Transverse colon (tissue), 4 donors: ENCODE results near the gene STK39. TPM values are rescaled to one million over a fixed set of nuclear protein-coding genes. Genes with fewer than 3 reads are reported as not detected.

Source experiments
- DNase-seq: peaks from one replicate; pipeline ENCODE4 v3.0.0-alpha.2; 2019
- H3K27ac ChIP-seq, 4 donors: fragments of 200-600 bp; sonication (generic); 2 replicates each; pipeline ENCODE4 v1.5.1; 2016 to 2018; ENCODE audit warnings: inconsistent platforms in 4 of 4
- H3K27me3 ChIP-seq: fragments of 200-600 bp; sonication (generic); 2 replicates; pipeline ENCODE4 v1.5.1; 2017; ENCODE audit warnings: inconsistent platforms
- H3K36me3 ChIP-seq, 4 donors: fragments of 200-600 bp; sonication (generic); 2 replicates each; pipeline ENCODE4 v1.5.1; 2017 to 2019; ENCODE audit warnings: inconsistent platforms in 4 of 4
- H3K4me1 ChIP-seq, 4 donors: fragments of 200-600 bp; sonication (generic); 2 replicates each; pipeline ENCODE4 v1.5.1; 2017 to 2020; ENCODE audit warnings: inconsistent platforms in 4 of 4
- H3K4me3 ChIP-seq, 4 donors: fragments of 200-600 bp; sonication (generic); 1 replicate in 1 of 4; 2 replicates in 3 of 4; pipeline versions ENCODE4 v1.5.1 to v1.6.1; 2017 to 2019; ENCODE audit warnings: inconsistent platforms in 4 of 4
- H3K9me3 ChIP-seq, 2 donors: fragments of 200-600 bp; sonication (generic); 2 replicates each; pipeline ENCODE4 v1.5.1; 2017 to 2019; ENCODE audit warnings: inconsistent platforms in 2 of 2
- EP300 ChIP-seq: sonication (generic); formaldehyde crosslinking; IDR thresholded peaks from one replicate; pipeline ENCODE4 v1.6.1; 2017; ENCODE audit warnings: antibody characterized with exemption, low read depth
- POLR2A ChIP-seq: fragments of 450-650 bp; IDR thresholded peaks from one replicate; pipeline ENCODE4 v1.6.1; 2016; ENCODE audit warnings: antibody characterized with exemption, mild to moderate bottlenecking, moderate library complexity
- POLR2AphosphoS5 ChIP-seq, 3 donors: sonication (generic); formaldehyde crosslinking; IDR thresholded peaks; one replicate each; pipeline ENCODE4 v1.6.1; 2016; ENCODE audit warnings: antibody characterized with exemption in 3 of 3
- WGBS, 2 donors: methylation state at CpG; one replicate each; pipeline ENCODE4 v1.1.5; 2018; ENCODE audit warnings: low coverage in 1 of 2; 5-methylcytosine and 5-hydroxymethylcytosine counted together
- in situ Hi-C, 4 donors: fragments of 200-750 bp; cut with MboI; loops; one replicate each; pipeline versions ENCODE4 v1.15.0 to v1.15.1; 2017; ENCODE audit warnings: low sequenced_read_pairs in 3 of 4, low pct_ligation_motif_present in 1 of 4, low pct_unique_long_range_greater_than_20kb in 1 of 4
- intact Hi-C: fragments of 100-400 bp; cut with DNase I; formaldehyde crosslinking; loops from one replicate; pipeline ENCODE4 v1.15.1; 2023; ENCODE audit warnings: low total_unique reads
- total RNA-seq, 4 donors: library from RNA; depleted of rRNA; stranded (reverse); fragments of >200 nt; gene quantifications; one replicate each; pipeline ENCODE4 v1.1.0, GENCODE V29; 2016
- TF ChIP-seq, protein P1 (sequence below), 5 experiments: fragments of 200-600 bp in 3 of 5; fragments of 450-650 bp in 2 of 5; sonication (generic) in 3 of 5; IDR thresholded peaks; 1 replicate in 2 of 5; 2 replicates in 3 of 5; pipeline ENCODE4 v1.5.1; 2016 to 2017; ENCODE audit warnings: antibody characterized with exemption in 5 of 5, inconsistent platforms in 3 of 5, mild to moderate bottlenecking in 2 of 5, moderate library complexity in 1 of 5

The STK39 gene
- total RNA-seq, 4 donors from 2014 or later: 30.6 to 46.1 (median 36.7) TPM

DNA sequence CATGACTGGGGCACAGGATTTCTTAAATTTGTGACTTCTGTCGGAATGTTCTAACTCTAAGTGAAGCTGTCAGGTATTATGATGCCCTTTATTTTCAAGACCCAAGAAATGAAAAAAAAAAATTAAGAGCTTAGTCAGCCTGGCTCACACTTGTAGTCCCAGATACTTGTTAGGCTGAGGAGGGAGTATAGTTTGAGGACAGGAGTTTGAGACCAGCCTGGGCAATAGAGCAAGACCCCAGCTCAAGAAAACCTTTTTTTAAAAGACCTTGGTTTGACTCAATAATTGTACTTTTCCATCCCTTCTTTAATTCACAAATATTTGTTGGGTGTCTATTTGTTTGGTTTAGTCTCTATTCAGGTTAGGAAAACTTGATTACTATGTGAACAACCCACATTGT, 310.0 kb downstream of the STK39 start:
- H3K27ac ChIP-seq: no peak overlapping the region
- H3K4me3 ChIP-seq: no peak overlapping the region
- no peak for DNase-seq
- TF ChIP-seq POLR2A: no peak
- TF ChIP-seq, protein P1, sequence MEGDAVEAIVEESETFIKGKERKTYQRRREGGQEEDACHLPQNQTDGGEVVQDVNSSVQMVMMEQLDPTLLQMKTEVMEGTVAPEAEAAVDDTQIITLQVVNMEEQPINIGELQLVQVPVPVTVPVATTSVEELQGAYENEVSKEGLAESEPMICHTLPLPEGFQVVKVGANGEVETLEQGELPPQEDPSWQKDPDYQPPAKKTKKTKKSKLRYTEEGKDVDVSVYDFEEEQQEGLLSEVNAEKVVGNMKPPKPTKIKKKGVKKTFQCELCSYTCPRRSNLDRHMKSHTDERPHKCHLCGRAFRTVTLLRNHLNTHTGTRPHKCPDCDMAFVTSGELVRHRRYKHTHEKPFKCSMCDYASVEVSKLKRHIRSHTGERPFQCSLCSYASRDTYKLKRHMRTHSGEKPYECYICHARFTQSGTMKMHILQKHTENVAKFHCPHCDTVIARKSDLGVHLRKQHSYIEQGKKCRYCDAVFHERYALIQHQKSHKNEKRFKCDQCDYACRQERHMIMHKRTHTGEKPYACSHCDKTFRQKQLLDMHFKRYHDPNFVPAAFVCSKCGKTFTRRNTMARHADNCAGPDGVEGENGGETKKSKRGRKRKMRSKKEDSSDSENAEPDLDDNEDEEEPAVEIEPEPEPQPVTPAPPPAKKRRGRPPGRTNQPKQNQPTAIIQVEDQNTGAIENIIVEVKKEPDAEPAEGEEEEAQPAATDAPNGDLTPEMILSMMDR (IDR thresholded peaks at IDR 0.05): no peak
- no peak for TF ChIP-seq POLR2AphosphoS5 (IDR thresholded peaks at IDR 0.05)
- no peak for TF ChIP-seq EP300
- in situ Hi-C loops (no loop called here), intact Hi-C loops (no loop called here)
- 96 to 100% methylated on average over 1 of the region's 1 CpG for WGBS, 2 donors
- H3K27me3 ChIP-seq: no peaks in the 10 kb centered on the region
- no peaks in the 10 kb centered on the region for H3K36me3 ChIP-seq
- H3K9me3 ChIP-seq: no peaks in the 10 kb centered on the region
- H3K4me1 ChIP-seq: no peaks in the 10 kb centered on the region

DNA sequence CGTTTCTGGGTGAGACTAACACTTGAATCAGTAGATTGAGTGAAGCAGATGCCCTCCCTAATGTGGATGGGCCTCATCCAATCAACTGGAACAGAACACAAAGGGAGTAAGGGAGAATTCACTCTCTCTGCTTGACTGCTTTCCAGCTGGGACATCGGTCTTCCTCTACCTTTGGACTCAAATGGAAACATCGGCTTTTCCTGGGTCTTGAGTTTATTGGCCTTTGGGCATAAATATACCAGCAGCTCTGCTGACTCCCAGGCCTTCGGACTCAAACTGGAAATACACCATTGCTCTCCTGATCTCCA, 311.6 kb downstream of the STK39 start:
- in situ Hi-C loops (no loop called here), intact Hi-C loops (no loop called here)
- no peaks in the 10 kb centered on the region for H3K9me3 ChIP-seq
- H3K27me3 ChIP-seq: no peaks in the 10 kb centered on the region
- 79 to 83% methylated on average over 4 of the region's 4 CpGs for WGBS, 2 donors
- DNase-seq: no peak
- no peak overlapping the region for H3K27ac ChIP-seq
- no peaks in the 10 kb centered on the region for H3K4me1 ChIP-seq
- H3K4me3 ChIP-seq: no peak overlapping the region
- TF ChIP-seq EP300 (no peak), POLR2A (no peak), POLR2AphosphoS5 (IDR thresholded peaks at IDR 0.05) (no peak)
- TF ChIP-seq, protein P1 (IDR thresholded peaks at IDR 0.05): no peak
- H3K36me3 ChIP-seq: no peaks in the 10 kb centered on the region

DNA sequence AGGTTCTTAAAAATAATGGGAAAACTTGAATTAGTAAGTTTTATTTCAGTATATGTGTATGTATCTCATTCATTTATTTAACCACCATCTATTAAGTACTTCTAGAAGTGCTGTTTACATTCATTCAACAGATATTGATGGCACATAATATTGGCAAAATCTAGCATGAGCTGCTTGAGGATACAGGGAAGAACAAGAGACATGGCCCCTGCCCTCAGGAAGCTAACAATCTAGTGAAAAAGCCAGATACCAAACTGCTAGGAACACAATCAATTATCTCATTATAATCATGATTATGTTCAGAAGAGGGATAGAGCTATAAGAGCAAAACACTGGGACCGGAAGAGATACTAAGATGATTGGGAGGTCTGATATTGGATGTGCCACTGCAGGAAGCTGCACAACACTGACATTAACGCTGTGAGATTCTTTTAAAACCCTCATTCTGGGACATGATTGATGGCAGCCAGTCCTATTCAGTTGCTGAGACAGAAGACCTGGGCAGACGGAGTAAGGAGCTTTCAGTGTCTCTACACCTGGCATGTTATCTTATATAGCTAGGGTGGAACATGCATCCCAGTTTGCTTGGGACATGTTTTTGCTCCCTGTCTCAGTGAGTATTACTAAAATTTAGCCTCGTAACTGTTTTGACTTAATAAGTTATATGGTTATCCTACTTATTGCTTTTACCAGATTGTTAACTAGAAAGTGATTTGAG, 314.1 kb downstream of the STK39 start:
- no peak overlapping the region for H3K27ac ChIP-seq
- intact Hi-C loops (no loop called here), in situ Hi-C loops (no loop called here)
- H3K4me3 ChIP-seq: no peak overlapping the region
- H3K9me3 ChIP-seq: no peaks in the 10 kb centered on the region
- no peaks in the 10 kb centered on the region for H3K27me3 ChIP-seq
- no peak for DNase-seq
- 84 to 91% methylated on average over 3 to 4 of the region's 4 CpGs for WGBS, 2 donors
- H3K36me3 ChIP-seq: no peaks in the 10 kb centered on the region
- no peaks in the 10 kb centered on the region for H3K4me1 ChIP-seq
- TF ChIP-seq POLR2A (no peak), POLR2AphosphoS5 (IDR thresholded peaks at IDR 0.05) (no peak), EP300 (no peak)
- TF ChIP-seq, protein P1 (IDR thresholded peaks at IDR 0.05): no peak

DNA sequence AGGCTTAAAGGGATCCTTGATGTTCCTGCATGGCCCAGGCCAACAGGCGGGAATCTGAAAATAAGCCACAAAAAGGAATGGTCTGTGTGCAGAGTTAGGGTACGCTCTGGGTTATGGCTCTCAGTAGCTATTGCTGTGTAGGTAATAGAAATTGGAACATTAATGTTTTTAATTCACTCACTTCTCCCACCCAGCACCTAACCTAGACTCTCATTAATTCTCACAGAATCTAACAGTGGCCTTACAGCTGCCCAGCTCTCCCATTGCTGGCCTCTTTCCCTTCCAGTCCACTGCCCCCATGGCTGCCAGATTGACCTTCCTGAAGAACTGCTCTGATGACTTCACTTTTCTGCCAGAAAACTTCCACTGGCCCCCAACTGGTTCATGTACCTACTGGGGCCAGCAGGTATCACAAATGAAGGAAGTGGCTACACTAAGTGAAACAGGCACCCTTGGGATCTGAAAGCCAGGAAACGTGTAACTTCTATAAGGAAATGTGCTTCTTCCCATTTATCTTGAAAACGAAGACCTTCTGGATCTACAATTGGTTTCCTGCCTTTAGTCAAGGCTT, 315.2 kb downstream of the STK39 start:
- Histone ChIP-seq H3K4me1 (no peaks in the 10 kb centered on the region), H3K4me3 (no peak overlapping the region), H3K27me3 (no peaks in the 10 kb centered on the region), H3K9me3 (no peaks in the 10 kb centered on the region), H3K27ac (no peak overlapping the region), H3K36me3 (no peaks in the 10 kb centered on the region)
- DNase-seq: no peak
- intact Hi-C loops (no loop called here), in situ Hi-C loops (no loop called here)
- WGBS, 2 donors: 83 to 94% methylated on average over 4 of the region's 4 CpGs
- TF ChIP-seq EP300: no peak
